IPS DF 4.7 (cell line): ENCODE data around the gene NTF4.

Source experiments
- DNase-seq: peaks from one replicate; pipeline ENCODE4 v3.0.0-alpha.2; 2013; ENCODE audit warnings: low spot score; ENCODE audit errors: extremely low read depth

Gene NTF4, protein sequence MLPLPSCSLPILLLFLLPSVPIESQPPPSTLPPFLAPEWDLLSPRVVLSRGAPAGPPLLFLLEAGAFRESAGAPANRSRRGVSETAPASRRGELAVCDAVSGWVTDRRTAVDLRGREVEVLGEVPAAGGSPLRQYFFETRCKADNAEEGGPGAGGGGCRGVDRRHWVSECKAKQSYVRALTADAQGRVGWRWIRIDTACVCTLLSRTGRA

DNA sequence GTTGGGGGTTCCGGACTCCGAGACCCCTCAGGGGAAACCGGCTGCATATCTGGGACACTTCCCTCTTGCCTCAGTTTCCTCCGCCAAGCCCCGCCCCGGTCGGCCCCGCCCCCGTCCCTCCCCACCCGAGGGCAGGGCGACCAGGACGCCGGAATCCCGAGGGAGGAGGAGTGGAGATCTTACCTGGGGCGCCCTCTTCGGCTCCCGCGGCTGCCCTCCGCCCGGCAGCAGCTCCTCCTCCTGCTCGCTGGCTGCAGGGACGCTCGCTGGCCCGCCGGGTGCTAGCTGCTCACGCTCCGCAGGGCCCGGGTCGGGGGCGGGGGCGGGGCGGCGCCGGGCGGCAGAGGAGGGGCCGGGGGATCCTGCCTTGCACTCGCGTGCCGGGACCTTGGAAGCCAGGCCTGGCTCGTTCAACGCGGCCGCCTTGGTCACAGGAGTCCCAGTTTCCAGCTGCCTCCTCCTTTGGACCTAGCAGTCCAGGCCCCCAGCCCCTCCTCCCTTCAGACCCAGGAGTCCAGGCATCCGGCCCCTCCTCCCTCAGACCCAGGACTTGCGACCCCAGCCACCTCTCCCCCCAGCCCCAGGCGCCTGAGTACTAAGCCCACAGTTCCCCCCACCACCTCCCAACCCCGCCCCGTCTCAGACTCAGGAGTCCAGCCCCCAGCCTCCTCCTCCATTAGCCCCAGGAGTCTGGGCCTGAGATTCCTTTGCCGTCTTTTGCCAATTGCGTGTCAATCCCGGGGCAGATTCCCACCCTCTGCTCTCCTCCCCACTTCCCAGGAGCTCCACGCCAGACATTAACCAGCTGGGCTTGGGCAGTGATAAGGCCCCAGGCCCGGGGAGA is at the start of gene NTF4:
TSS of gene NTF4 (minus strand) at position 51 of the 844 bp plus-strand sequence. CDS start 2,821 bp downstream, outside the sequence.
- no peak for DNase-seq

GRCh38 chr19:49113762-49114629 is 49.4 kb upstream of the NTF4 start, which contains the start of gene LIN7B:
TSS of gene LIN7B (plus strand) at chr19:49114370. CDS start at chr19:49114405, 35 bp downstream.
- DNase-seq, result no peak

DNA sequence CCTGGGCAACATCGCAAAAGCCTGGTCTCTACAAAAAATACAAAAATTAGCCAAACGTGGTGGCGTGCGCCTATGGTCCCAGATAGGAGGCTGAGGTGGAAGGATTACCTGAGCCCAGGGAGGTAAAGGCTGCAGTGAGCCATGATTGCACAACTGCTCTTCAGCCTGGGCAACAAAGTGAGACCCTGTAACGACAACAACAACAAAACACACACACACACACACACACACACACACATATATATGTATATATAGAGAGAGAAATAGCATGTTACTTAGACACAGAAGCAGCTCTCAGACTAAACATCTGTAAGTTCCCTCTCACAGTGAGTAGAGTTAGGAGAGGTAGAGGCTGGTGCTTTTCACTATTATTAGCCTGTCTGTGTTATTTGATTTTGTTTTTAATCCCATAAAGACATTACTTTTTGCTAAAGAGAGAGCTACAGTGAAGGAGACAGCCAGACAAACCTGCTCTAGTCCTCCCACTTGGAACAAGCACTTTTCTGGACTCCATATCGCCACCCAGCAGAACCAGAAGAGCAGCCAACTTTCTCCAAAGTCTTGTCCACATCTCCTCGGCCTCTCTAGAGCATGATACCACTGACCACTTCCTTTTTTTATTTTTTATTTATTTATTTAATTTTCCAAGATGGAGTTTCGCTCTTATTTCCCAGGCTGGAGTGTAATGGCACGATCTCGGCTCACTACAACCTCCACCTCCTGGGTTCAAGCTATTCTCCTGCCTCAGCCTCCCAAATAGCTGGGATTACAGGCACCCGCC is 46.8 kb upstream of the NTF4 start:
- DNase-seq, result no peak

- no peak for DNase-seq
These were observed 45.9 kb upstream of the NTF4 start for GRCh38 chr19:49110567-49110966.

- DNase-seq, result no peak
These were observed 45.1 kb upstream of the NTF4 start for GRCh38 chr19:49109569-49110233.

- DNase-seq, result no peak
These were observed 44.4 kb upstream of the NTF4 start for GRCh38 chr19:49109051-49109450.

- DNase-seq, result no peak
These were observed 43.2 kb upstream of the NTF4 start for GRCh38 chr19:49107625-49108459.

GRCh38 chr19:49106648-49107135 is 42.1 kb upstream of the NTF4 start:
- DNase-seq, result no peak

- no peak for DNase-seq
These were observed 39.7 kb upstream of the NTF4 start for GRCh38 chr19:49104229-49104864.

DNA sequence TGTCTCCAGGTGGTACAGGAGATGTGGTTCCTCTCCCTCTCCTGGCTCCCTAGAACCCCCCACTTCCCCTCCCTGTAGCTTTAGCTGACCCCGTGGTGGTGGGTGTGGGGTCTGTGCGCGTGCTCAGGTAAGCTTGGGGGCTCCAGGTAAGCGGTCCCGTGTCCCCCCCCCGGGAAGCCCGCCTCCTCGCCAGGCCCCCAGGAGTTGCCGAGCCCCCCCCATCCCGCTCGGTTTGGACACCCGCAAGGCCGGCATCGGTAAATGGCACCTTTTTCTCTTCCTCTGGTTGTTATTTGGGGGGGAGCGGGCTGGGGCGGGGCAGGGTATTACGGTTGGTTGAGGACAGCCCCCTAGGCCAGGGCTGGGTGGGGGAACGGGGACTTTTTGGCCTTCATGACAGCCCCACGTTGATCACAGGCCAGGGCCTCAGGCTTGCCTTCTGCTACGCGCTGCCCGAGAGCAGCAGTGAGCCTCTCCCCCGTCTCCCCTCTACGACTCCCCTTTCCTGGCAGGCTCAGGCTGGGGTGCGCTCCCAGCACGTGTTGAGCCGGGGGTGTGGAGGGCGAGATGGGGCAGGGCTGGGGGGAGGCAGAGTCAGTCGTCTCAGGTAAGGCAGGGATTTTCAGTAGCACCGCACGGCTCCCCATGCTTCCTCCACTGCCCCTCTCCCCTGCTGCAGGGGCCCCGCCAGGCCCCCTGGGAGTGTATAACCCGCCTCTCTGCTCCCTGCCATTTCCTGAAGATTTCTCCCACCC is 38.9 kb upstream of the NTF4 start:
- no peak for DNase-seq

GRCh38 chr19:49102303-49102702 is 37.7 kb upstream of the NTF4 start:
- DNase-seq, result no peak

GRCh38 chr19:49101160-49101559 is 36.5 kb upstream of the NTF4 start:
- no peak for DNase-seq

GRCh38 chr19:49098795-49099194 is 34.2 kb upstream of the NTF4 start:
- no peak for DNase-seq

- no peak for DNase-seq
These were observed 33.1 kb upstream of the NTF4 start for GRCh38 chr19:49097453-49098288.

- DNase-seq, result no peak
These were observed 30.2 kb upstream of the NTF4 start for GRCh38 chr19:49094505-49095482.

DNA sequence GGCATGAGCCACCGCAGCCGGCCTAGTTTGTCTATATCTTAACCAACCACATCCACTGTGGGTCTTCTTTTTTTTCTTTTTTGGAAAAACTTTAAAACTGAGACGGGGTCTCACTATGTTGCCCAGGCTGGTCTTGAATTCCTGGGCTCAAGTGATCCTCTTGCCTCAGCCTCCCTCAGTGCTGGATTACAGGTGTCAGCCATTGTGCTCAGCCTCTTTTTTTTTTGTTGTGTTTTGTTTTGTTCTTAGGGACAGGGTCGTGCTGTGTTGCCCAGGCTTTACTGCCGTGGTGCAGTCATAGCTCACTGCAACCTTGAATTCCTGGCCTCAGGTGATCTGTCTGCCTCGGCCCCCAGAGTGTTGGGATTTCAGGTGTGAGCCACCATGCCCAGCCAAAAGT is 28.1 kb upstream of the NTF4 start:
- DNase-seq, result no peak
